Natural killer cell (primary cell): ENCODE results near the gene EGFL8. TPM values are rescaled to one million over a fixed set of nuclear protein-coding genes. Genes with fewer than 3 reads are reported as not detected.
"Not testable (repeated sequence)": the region's sequence is repeated elsewhere in the genome, so short reads cannot be mapped to it uniquely, and the experiment has no call there.

Experiments
- ATAC-seq, 3 donors: fragments of 150-1000 bp in 2 of 3; fragments of 200-7000 bp in 1 of 3; cut with Tn5 transposase; 1 replicate in 1 of 3; 2 replicates in 2 of 3; pipeline ENCODE4 v1.10.0; 2021; ENCODE audit warnings: mild to moderate bottlenecking in 2 of 3, moderate library complexity in 2 of 3
- DNase-seq, 2 donors: peaks; one replicate each; pipeline versions ENCODE4 v3.0.0 to v3.0.0-alpha.2; 2013 to 2021; ENCODE audit warnings: mixed read lengths in 1 of 2
- H3K27ac ChIP-seq: one replicate; pipeline ENCODE4 v1.5.1; 2013; ENCODE audit warnings: mild to moderate bottlenecking, low read length
- H3K27me3 ChIP-seq: one replicate; pipeline ENCODE4 v1.6.1; 2013; ENCODE audit warnings: low read length; ENCODE audit not compliant: control insufficient read depth, insufficient read depth
- H3K36me3 ChIP-seq: one replicate; pipeline ENCODE4 v1.6.1; 2013; ENCODE audit warnings: low read length; ENCODE audit not compliant: control insufficient read depth, insufficient read depth
- H3K4me1 ChIP-seq: one replicate; pipeline ENCODE4 v1.6.1; 2013; ENCODE audit warnings: low read length; ENCODE audit not compliant: control insufficient read depth, insufficient read depth
- H3K4me3 ChIP-seq: one replicate; pipeline ENCODE4 v1.5.1; 2013; ENCODE audit warnings: low read length
- H3K9me3 ChIP-seq: one replicate; pipeline ENCODE4 v1.6.1; 2013; ENCODE audit warnings: low read length; ENCODE audit not compliant: control insufficient read depth, insufficient read depth
- H3K27ac Mint-ChIP-seq, 2 donors: one replicate each; pipeline ENCODE4 v1.8.0; 2022; ENCODE audit warnings: mild to moderate bottlenecking in 2 of 2, mixed read lengths in 2 of 2, moderate library complexity in 1 of 2
- H3K27me3 Mint-ChIP-seq, 2 donors: one replicate each; pipeline ENCODE4 v1.8.0; 2022; ENCODE audit warnings: low read depth in 2 of 2, mixed read lengths in 2 of 2
- H3K36me3 Mint-ChIP-seq: one replicate; pipeline ENCODE4 v1.8.0; 2022; ENCODE audit warnings: mixed read lengths
- H3K4me1 Mint-ChIP-seq, 2 donors: one replicate each; pipeline ENCODE4 v1.8.0; 2022; ENCODE audit warnings: mixed read lengths in 2 of 2
- H3K4me3 Mint-ChIP-seq: one replicate; pipeline ENCODE4 v1.8.0; 2022; ENCODE audit warnings: mild to moderate bottlenecking, moderate library complexity, mixed read lengths
- H3K9me3 Mint-ChIP-seq, 2 donors: one replicate each; pipeline ENCODE4 v1.8.0; 2022; ENCODE audit warnings: mixed read lengths in 2 of 2
- CTCF ChIP-seq: fragments of 200-600 bp; IDR thresholded peaks from one replicate; pipeline ENCODE4 v1.8.0; 2022; ENCODE audit warnings: antibody characterized with exemption
- WGBS: methylation state at CpG from one replicate; pipeline ENCODE4 v1.1.7; 2013; ENCODE audit warnings: missing lambda C conversion rate; ENCODE audit not compliant: insufficient coverage; 5-methylcytosine and 5-hydroxymethylcytosine counted together
- intact Hi-C: fragments of 100-400 bp; cut with micrococcal nuclease; formaldehyde crosslinking; loops from one replicate; pipeline ENCODE4 v1.14.2; 2022
- total RNA-seq, 4 donors: library from RNA; stranded (reverse); fragments of 120-200 nt in 1 of 4; gene quantifications; one replicate each; pipeline versions ENCODE4 v1.2.3 to v1.2.4, GENCODE V29; 2013 to 2022

Gene EGFL8
- total RNA-seq, 3 donors from 2014 or later (not counting 1 experiment from before 2014, with no cell fraction given) = 18.2 to 22.9 (median 20.1) TPM

- peak overlapping the region; percentile 99 for H3K27ac Mint-ChIP-seq
- H3K4me3 ChIP-seq = peak overlapping the region; percentile 69
- H3K36me3 Mint-ChIP-seq = peaks cover 16% of the 10 kb centered on the region
- H3K27me3 Mint-ChIP-seq = no peaks in the 10 kb centered on the region
- H3K4me1 Mint-ChIP-seq = peaks cover 68 to 90% of the 10 kb centered on the region in 2 donors
- peaks cover 85% of the 10 kb centered on the region for H3K4me1 ChIP-seq
- intact Hi-C loops = loop anchor here (1.0 to 10.0 kb wide), 2 partner anchors 13 to 216 kb away; partner anchors contain the start of genes DXO and RNF5
- peak in 1 of 2 donors; percentile 30 for DNase-seq
- H3K27me3 ChIP-seq = no peaks in the 10 kb centered on the region
- H3K9me3 Mint-ChIP-seq = no peaks in the 10 kb centered on the region
- H3K9me3 ChIP-seq = no peaks in the 10 kb centered on the region
- H3K36me3 ChIP-seq = peaks cover 25% of the 10 kb centered on the region
- peak overlapping the region; percentile 99 for H3K27ac ChIP-seq
- WGBS = 57% methylated on average over 7 of the region's 8 CpGs
- H3K4me3 Mint-ChIP-seq = peak overlapping the region; percentile 94
- no peak for TF ChIP-seq CTCF
- ATAC-seq = no peak
Observed at GRCh38 chr6:32190911-32191677, 26.7 kb downstream of the EGFL8 start.

- H3K27me3 Mint-ChIP-seq = no peaks in the 10 kb centered on the region
- no peaks in the 10 kb centered on the region for H3K9me3 ChIP-seq
- H3K9me3 Mint-ChIP-seq = no peaks in the 10 kb centered on the region
- H3K36me3 Mint-ChIP-seq = peaks cover 8% of the 10 kb centered on the region
- ATAC-seq (no peak), DNase-seq (peak in 1 of 2 donors; percentile 65)
- no peaks in the 10 kb centered on the region for H3K27me3 ChIP-seq
- no peak for TF ChIP-seq CTCF
- intact Hi-C loops = loop anchor here (10.0 kb wide), 1 partner anchor 217 kb away; the partner anchor contains the start of gene DXO
- H3K4me3 ChIP-seq = peak overlapping the region; percentile 69
- WGBS = 19% methylated on average over 14 of the region's 15 CpGs
- peaks cover 17% of the 10 kb centered on the region for H3K36me3 ChIP-seq
- peaks cover 87% of the 10 kb centered on the region for H3K4me1 ChIP-seq
- peak overlapping the region; percentile 99 for H3K27ac ChIP-seq
- peak overlapping the region; percentile 99 for H3K27ac Mint-ChIP-seq
- peak overlapping the region; percentile 94 for H3K4me3 Mint-ChIP-seq
- peaks cover 70 to 90% of the 10 kb centered on the region in 2 donors for H3K4me1 Mint-ChIP-seq
Observed at GRCh38 chr6:32191696-32192607, 27.6 kb downstream of the EGFL8 start.

- no peak for ATAC-seq
- Histone ChIP-seq H3K4me3 (peak within 1 kb of the TSS; percentile 69), H3K36me3 (peaks cover 10% of the 10 kb centered on the region), H3K27me3 (no peaks in the 10 kb centered on the region), H3K9me3 (no peaks in the 10 kb centered on the region), H3K27ac (peak within 1 kb of the TSS; percentile 99), H3K4me1 (peaks cover 85% of the 10 kb centered on the region)
- H3K36me3 Mint-ChIP-seq = peaks cover 1% of the 10 kb centered on the region
- H3K4me3 Mint-ChIP-seq = peak within 1 kb of the TSS; percentile 94
- DNase-seq = peak; percentile 50 to 83
- H3K27me3 Mint-ChIP-seq = no peaks in the 10 kb centered on the region
- intact Hi-C loops = loop anchor here (10.0 kb wide), 1 partner anchor 218 kb away; the partner anchor contains the start of gene DXO
- peak within 1 kb of the TSS; percentile 99 for H3K27ac Mint-ChIP-seq
- no peak for TF ChIP-seq CTCF
- no peaks in the 10 kb centered on the region for H3K9me3 Mint-ChIP-seq
- peaks cover 66 to 86% of the 10 kb centered on the region in 2 donors for H3K4me1 Mint-ChIP-seq
- 0% methylated on average over 4 of the region's 5 CpGs for WGBS
Observed at GRCh38 chr6:32192608-32193039, 28.2 kb downstream of the EGFL8 start, which contains the start of gene GPSM3. GPSM3 (minus strand) TSS chr6:32192643; CDS start chr6:32192513, 130 bp downstream.

DNA sequence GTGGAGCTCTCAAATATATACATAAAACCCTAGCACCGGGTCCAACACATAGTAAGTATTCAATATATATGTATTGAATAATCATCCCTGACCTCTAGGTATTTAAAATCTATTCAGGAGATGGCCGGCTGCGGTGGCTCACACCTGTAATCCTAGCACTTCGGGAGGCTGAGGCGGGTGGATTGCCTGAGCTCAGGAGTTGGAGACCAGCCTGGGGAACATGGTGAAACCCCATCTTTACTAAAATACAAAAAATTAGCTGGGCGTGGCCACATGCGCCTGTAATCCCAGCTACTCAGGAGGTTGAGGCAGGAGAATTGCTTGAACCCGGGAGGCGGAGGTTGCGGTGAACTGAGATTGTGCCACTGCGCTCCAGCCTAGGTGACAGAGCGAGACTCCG, 28.7 kb downstream of the EGFL8 start:
- not testable (repeated sequence) for H3K36me3 Mint-ChIP-seq, H3K9me3 ChIP-seq, H3K36me3 ChIP-seq, ATAC-seq, DNase-seq, H3K9me3 Mint-ChIP-seq, H3K27me3 ChIP-seq, H3K27me3 Mint-ChIP-seq
- Histone ChIP-seq H3K4me3 (peak overlapping the region; percentile 69), H3K27ac (peak overlapping the region; percentile 99), H3K4me1 (peaks cover 80% of the 10 kb centered on the region)
- WGBS = 71% methylated on average over 8 of the region's 13 CpGs
- intact Hi-C loops = loop anchor here (10.0 kb wide), 1 partner anchor 218 kb away; the partner anchor contains the start of gene DXO
- peak overlapping the region; percentile 99 for H3K27ac Mint-ChIP-seq
- H3K4me3 Mint-ChIP-seq = peak overlapping the region; percentile 94
- peaks cover 62 to 84% of the 10 kb centered on the region in 2 donors for H3K4me1 Mint-ChIP-seq
